ENCODE measurements around the gene URB2. TPM values are rescaled to one million over a fixed set of nuclear protein-coding genes. Genes with fewer than 3 reads are reported as not detected.

URB2 gene
- total and polyA plus RNA-seq, 2 of the 13 experiments (the other 11 are each of a cell fraction or from before 2014, with no cell fraction given), result 4.0 to 17.6 TPM

- TF ChIP-seq FOXO4 (CRISPR knock-in tag; conservative IDR thresholded peaks at IDR 0.05) (no peak), ZNF773 (CRISPR knock-in tag; IDR thresholded peaks at IDR 0.05; ENCODE audit: borderline replicate concordance) (no peak), ZUFSP (CRISPR knock-in tag; IDR thresholded peaks at IDR 0.05; ENCODE audit: borderline replicate concordance) (no peak), ATF3 (CRISPR knock-in tag; IDR thresholded peaks at IDR 0.05) (no peak), ZSCAN31 (CRISPR knock-in tag; IDR thresholded peaks at IDR 0.05; ENCODE audit: low read depth) (no peak), EHMT2 (IDR thresholded peaks at IDR 0.05; ENCODE audit: borderline replicate concordance, low read depth, low read length) (no peak), AKAP8 (CRISPR knock-in tag; IDR thresholded peaks at IDR 0.05) (no peak), ZBTB20 (CRISPR knock-in tag; IDR thresholded peaks at IDR 0.05; ENCODE audit: borderline replicate concordance, low read depth) (no peak), PRMT3 (CRISPR knock-in tag; IDR thresholded peaks at IDR 0.05; ENCODE audit: borderline replicate concordance, low read depth) (no peak), SNAPC4 (CRISPR knock-in tag; IDR thresholded peaks at IDR 0.05) (no peak), KLF12 (CRISPR knock-in tag; IDR thresholded peaks at IDR 0.05; ENCODE audit: borderline replicate concordance) (no peak), ZNF703 (CRISPR knock-in tag; IDR thresholded peaks at IDR 0.05; ENCODE audit: borderline replicate concordance) (no peak)
Observed at GRCh38 chr1:229674042-229674441, 48.0 kb downstream of the URB2 start (continued).
